HG03378 (cell line): ENCODE measurements around the gene NDUFA7.
"Not testable (repeated sequence)": the region's sequence is repeated elsewhere in the genome, so short reads cannot be mapped to it uniquely, and the experiment has no call there.

ENCODE experiments used
- ATAC-seq: cut with Tn5 transposase; IDR thresholded peaks from one replicate; pipeline ENCODE4 v1.9.1; 2021; ENCODE audit warnings: mild to moderate bottlenecking, moderate library complexity; ENCODE audit not compliant: unreplicated experiment

Gene NDUFA7

DNA sequence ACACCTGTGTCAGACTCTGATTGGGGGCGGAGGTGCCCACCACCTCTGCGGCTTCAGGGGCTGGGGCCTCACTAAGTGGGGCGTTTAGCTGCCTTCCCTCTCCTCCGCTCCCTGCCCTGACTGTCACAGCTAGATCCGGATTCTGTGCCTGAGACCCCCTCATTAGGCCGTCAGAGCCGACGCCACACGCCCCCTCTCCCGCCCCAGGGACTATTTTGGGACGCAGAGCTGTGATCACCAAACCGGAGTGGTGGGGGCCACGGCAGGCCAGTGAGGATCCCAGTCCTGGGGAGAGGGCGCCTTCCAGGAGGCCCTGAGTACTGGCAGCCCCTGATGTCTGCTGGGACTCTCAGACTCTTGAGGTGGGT lies 21.1 kb upstream of the NDUFA7 start:
- ATAC-seq = no peak

DNA sequence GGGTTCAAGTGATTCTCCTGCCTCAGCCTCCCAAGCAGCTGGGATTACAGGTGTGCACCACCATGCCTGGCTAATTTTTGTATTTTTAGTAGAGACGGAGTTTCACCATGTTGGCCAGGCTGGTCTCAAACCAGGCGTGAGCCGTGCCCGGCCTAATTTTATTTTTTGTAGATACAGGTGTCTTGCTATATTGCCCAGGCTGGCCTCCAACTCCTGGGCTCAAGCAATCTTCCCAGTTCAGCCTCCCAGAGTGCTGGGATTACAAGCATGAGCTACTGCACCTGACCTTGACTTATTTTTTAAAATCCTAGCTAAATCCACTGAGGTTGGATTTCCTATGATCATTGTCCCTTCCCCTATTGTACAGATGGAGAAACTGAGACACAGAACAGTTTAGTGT lies 20.3 kb upstream of the NDUFA7 start:
- ATAC-seq = not testable (repeated sequence)

DNA sequence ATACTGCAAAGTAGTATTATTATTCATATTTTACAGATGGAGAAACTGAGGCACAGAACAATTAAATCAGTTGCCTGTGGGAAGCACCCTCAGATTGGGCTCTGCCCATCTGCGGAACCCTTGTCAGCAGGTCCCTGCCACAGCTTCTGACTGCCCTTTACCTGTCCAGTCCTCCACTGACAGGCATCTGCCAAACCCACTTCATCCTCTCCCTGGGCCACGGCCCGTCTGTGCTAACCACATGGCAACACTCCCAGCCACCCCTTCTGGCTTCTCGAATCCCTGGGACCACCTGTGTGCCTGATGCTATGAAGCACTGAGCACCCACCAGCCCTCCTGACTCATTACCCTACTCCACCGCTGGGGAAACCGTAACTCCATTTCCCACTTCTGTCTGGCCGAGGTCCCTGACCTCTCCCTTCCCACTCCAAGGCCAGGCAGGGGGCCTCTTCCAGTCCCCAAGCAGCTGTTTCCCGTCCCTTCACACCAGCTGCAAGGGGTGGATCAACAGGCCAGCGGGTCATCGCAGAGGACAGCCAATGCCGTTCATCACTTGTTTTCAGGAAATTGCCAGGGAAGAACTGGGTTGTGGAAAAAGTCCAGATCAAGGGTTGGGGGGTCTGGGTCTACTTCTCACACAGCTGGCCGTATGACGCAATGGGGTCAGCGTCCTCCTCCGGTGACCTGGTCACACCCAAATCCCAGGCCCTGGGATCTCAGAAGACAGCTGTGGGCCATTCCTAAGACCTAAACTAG lies 19.3 kb upstream of the NDUFA7 start:
- ATAC-seq = no peak

DNA sequence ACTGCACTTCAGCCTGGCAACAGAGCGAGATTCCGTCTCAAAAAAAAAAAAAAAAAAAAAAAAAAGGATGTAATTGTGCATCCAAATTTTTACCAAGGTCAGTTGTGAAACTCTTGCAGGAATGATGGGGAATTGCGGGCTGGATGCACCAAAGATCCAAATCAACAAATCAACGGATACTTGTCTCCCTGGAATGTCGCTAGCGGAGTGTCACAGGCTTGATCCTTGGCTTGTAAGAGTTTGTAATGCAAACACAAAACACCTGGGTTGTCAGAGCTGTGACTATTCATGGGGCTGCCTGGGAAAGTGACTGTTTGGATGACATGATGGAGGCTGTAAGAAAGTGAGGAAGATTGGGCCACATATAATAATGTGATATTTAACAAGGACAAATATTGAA lies 17.7 kb upstream of the NDUFA7 start:
- no peak for ATAC-seq

DNA sequence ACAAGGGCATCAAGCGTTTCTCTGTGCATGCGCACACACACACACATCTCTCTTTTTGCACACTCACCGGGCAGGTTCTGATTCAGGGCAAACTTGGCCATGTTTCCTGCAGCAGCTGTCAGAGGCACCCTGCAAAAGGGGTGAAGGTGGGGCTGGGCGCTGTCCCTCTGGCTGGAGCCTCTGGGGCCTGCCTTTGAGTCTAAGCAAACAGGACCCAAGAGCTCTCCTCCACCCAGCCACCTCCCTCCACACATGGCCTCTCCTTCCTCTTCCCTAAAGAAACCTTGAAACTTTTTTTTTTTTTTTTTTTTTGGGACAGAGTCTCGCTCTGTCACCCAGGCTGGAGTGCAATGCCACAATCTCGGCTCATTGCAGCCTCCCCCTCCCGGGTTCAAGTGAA lies 16.6 kb upstream of the NDUFA7 start:
- ATAC-seq = no peak

DNA sequence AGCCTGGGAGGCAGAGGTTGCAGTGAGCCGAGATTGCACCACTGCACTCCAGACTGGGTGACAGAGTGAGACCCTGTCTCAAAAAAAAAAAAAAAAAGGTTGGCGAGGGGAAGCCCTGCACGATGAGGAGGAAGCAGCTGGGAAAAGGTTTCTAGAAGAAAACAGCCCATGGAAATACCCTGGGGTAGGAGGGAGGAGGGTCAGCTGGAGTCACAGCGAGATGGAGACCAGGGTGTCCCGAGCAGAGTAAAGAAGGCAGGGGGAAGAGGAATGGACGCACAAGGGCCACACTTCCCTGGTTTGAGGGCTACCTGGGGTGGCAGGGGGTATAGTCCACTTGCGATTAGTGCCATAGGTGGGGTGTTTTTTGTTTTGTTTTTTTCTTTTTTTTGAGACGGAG lies 15.5 kb upstream of the NDUFA7 start:
- no peak for ATAC-seq

DNA sequence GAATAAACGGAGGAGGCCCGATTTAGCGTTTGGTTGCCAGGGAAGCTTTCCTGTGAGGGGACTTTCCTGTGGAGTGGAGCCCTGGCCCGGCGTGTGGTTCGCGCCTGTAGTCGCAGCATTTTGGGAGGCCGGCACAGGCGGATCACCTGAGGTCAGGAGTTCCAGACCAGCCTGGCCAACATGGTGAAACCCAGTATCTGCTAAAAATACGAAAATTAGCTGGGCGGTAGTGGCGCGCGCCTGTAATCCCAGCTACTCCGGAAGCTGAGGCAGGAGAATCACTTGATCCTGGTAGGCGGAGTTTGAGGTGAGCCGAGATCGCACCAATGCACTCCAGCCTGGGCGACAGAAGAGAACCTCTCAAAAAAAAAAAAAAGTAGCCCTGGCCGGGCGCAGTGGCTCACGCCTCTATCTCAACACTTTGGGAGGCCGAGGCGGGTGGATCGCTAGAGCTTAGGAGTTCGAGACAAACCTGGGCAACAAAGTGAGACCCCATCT lies 14.9 kb upstream of the NDUFA7 start:
- ATAC-seq = no peak

DNA sequence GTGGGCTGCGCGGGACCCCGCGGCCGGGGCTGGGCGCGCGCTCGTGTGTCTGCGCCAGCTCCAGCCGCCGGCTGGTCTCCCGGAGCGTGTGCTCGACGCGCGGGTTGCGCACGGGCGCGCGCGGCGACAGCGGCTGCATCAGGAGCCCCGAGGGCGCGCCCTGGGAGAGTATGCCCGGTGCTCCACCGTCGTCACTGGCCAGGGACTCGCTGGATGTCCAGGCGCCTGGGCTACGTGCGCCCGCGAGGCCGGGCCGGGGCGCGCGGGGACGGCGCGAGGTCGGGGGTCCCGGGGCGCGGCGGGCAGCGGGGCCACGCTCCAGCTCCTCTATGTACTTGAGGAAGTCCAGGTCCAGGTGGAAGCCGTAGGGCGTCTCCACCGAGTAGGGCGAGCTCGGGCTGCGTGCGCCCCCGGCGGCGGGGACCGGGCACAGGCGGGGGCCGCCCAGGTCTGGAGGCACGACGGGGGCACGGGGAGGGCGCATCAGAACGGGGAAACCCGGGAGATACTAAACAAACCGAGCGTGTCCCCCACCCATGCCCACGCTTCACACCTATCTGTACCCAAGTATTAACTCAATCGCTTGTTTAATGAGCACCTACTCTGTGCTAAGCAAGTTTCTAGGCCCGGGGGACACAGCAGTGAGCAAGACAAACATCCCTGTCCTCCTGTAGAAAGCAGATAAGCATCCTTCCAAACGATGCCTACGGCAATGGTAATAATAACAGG lies 14.3 kb upstream of the NDUFA7 start:
- ATAC-seq = no peak

DNA sequence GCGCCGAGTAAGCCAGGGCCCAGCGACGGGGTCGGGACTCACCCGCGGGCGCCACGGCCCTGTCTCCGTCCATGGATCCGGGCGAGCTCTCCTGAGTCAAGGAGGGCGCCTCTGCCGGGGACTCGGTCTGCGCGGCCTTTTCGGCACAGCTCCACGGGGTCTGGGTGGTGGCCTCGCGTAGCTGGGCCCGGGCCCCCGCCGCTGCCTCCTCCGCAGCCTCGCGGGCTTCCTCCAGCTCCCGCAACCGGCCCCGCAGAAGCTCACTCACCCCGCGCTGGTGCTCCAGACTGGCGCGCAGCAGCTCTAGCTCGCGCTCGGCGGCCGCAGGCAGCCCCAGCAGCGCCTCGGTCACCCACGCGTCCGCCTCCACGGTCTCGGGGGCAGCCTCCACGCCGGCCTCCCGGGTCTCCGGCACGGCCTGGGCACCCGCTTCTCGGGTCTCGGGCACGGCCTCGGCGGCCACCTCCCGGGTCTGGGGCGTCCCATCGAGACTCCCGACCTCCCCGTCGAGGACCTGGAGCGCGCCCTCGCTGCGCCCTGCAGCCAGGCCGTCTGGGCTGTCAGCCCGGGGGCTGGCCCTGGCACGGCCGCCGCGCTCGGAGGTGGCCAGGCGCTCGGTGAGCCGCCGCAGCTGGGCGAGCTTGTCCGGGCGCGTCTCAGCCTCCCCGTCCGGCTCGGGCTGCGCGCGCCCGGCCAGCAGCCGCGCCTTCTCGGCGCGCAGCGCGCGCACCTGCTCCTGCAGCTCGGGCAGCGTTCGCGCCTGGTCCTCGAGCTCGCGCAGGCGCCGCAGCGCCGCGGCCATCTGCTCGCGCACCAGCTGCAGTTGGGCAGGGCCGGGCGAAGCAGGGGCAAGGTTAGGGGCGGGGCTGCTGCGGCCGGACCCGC lies 13.5 kb upstream of the NDUFA7 start:
- no peak for ATAC-seq

DNA sequence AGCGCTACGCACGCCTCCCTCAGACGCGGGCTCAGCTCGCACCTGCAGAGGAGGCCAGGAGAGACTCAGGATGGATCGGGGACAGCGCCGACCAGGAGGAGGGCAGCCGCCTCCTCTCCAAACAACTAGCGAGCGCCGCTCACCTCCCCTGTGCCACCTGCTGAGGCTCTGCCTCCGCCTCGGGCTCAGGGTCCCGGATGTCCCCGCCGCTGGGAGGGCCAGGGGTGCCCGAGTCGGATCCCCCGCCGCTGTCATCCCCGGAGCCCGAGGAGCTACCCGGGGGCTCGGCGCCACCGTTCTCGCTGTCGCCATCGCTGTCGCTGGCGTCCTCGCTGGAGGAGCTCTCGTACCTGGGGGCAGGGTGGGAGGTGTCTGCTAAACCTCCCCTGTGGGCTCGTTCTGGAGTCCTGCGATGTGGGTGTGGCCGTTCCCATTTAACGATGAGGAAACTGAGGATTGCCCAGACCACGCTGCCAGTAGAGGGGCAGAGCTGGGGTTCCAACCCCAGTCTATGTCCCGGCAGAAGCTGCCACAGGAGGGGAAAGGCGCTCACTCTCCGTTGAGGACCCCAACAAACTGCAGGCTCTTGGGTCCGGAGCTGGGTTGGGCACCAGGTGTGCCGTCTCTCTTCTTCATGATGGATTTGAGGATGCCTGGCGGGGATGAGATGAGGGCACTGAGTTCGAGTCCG lies 12.7 kb upstream of the NDUFA7 start:
- ATAC-seq = no peak

DNA sequence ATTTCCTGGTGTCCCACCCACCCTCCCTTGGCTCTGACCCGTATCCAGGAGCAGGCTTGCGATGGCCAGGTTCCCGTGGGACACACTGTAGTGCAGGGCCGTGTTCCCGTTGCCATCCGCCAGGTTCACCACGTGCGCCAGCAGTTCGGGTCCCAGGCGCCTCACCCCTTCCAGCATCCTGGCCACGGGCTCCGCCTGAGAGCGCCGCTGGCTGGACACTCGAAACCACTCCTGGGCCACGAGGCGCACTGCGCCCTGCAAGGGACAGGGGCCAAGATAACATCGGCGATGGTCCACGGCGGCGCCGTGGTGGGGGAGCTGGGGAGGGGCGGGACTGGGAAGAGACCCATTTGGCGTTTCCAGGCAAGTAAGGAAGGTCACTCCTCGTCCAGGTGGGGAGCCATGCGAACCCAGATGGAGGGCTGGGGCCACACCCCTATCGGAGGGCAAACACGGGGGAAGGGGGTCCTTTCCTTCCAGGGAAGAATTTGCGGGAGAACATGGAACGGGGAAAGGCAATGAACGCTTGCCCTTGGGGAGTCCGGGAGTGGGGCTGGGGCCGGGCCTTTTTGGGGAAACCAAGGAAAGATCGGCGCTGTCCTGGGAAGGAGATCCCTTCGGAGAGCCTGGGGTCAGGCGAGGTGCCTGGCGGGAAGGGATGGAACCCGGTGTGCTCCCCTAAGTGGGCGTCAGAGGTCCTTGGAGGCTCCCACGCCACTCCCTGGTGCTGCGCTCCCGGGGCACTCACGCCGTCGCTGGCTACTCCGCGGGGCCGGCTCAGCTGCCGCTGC lies 12.0 kb upstream of the NDUFA7 start:
- no peak for ATAC-seq

DNA sequence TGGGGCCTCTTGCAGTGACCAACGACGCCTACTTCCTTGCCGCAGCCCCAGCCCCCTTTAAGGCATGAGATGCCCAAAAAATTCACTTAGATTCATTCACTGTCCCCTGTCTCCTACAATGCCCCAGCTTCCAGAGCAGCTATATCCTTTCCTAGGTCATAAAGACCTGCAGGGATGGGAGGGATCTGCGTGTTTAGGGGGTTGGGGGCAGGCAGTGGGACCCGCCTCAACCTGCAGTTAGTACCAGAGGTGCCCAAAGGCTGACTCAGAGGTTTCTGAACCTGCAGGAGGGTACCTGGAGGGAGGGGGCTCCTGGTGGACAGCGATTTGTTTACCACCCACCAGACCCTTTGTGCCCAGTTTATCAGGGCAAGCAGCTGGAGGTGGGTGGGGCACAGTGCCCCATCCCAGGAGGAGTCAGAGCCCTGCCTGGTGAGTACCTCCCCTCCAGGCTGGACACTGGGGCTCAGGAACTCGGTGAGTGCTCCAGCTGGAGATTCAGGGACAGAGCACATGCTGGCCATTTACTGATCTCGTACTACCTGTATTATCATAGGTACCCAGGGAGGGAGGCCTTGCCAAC lies 10.2 kb upstream of the NDUFA7 start:
- ATAC-seq = no peak

DNA sequence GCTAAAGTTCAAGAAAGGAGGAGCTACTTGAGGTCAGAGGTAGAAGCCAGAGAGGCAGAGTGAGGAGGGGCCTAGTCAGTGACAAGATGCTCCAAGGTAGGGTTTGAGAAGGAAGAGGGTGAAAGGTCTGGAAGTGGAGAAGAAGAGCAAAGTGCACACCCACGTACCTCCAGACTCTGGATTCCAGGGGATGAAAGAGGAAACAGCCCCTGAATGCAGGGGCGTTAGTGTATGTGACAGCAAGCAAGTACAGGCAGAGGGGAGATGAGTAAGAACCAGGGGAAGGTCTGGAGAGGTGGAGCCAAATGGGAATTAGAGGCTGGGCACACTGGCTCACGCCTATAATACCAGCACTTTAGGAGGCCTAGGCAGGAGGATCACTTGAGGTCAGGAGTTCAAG lies 8.8 kb upstream of the NDUFA7 start:
- no peak for ATAC-seq

DNA sequence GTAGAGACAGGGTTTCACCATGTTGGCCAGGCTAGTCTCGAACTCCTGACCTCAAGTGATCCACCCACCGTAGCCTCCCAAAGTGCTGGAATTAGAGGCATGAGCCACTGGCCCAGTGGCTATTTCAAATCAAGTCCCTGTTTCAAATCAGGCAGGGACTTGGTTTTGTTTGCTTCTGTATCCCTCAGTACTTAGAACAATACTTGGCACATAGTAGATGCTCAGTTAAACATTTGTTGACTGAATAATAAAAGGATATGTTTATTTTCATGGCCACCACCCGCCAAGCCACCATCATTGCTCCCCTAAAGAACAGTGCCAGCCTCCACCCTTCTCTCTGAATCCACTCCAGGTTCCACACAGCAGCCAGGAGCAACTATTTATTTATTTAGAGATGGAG lies 4.3 kb upstream of the NDUFA7 start:
- no peak for ATAC-seq

DNA sequence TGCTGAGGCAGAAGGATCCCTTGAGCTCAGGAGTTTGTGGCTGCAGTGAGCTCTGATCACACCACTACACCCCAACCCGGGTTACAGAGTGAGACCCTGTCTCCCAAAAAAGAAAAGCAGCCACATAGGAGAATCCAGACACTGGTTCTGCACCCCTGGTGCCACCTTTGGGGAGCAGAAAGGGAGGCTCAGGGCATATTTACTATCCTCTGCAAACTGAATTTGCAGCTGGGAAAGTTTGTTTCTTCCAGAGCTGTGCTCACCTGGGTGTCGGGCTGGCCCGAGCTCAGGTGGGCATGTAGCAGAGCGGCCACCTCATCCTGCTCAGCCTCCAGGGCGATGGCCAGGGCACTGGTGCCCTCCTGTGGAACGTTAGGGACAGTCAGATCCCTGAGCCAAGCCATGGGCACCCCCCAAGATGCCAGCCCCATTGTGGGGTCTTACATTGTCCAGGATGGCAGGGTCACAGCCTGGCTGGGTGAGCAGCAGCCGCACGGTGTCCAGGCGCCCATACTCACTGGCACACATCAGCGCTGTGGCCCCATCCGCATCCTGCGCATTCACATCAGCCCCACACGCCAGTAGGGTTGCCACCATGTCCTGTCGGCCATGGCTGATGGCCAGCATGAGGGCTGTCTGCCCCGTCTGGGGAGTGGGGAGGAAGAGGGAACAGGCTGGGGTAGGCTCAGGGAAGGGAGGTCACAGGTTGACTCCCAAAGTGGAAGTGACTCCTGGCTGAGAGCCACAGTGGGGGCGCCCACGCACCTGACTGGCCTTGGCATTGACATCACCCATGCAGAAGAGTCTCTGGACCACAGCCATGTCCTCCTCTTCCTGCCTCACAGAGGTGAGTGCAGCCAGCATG lies 3.2 kb upstream of the NDUFA7 start:
- no peak for ATAC-seq

DNA sequence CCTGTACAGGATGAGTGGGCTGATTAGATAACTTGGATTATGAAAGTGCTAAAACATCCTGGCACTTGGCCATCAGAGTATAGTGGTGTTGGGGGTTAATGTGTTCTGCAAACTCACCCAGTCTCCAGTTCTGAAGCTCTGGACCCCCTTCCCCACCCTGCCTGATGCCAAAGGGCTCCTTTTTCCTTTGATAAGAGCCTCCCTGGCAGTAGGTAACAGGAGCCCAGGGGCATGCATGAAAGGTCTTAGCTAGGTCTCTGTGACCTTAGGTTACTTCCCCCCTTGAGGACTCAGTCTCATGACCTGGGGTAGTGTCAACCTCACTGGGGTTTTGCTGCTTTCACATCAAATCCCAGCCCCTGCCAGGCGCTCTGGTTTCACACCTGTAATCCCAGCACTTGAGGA lies 2.6 kb upstream of the NDUFA7 start:
- ATAC-seq = no peak

DNA sequence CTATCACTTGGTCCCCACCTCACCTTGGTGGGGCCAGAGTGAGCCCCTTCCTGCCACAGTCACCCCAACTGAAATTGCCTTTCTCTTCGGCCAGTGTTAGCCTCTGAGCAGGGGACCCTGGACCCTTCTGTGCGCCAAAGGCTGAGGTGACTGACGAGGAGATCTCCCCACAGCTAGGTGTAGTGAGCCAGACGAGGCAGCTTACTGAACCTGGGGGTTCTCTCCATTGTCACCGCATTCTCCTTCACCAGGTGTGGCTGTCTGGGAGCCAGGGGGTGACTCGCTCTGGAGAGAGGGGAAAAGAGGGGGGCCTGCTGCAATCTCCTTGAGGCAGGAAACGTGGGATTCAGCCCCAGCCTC lies 1.4 kb upstream of the NDUFA7 start:
- no peak for ATAC-seq

DNA sequence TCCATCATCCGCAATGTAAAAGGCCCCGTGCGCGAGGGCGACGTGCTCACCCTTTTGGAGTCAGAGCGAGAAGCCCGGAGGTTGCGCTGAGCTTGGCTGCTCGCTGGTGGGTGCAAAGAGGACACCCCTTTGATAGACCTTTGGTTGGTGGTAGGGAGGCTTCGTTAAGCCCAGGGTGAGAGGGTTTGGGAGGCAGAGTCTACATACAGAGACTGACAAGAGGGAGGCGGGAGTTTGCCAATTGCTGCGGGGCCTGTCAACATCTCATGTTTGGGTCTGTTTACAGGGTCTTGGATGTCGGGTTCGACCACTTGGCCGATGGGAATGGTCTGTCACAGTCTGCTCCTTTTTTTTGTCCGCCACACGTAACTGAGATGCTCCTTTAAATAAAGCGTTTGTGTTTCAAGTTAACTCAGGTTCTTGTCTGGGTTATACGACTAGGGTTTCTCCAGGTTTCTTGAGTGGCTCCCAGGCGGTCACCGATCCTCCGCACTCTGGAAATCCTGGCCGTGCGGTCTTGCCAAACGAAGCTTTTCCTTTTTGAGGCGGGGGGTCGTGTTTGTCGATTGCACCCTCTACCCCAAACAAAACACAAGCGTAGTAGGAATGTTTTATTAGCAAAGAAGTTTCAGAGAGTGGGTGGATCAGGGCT lies 937 bp upstream of the NDUFA7 start:
- no peak for ATAC-seq
